HTR-8/SVneo (cell line): ENCODE data around the gene PET100.

ENCODE experiments used
- DNase-seq: peaks from one replicate; pipeline ENCODE4 v3.0.0; 2011; ENCODE audit warnings: low spot score, mixed read lengths; ENCODE audit not compliant: insufficient read length
- FAIRE-seq: peaks from 2 replicates; lab custom pipeline; 2011; peaks lifted over from hg19 to GRCh38; lab: Jason Lieb, UNC

PET100 gene, protein sequence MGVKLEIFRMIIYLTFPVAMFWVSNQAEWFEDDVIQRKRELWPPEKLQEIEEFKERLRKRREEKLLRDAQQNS

DNA sequence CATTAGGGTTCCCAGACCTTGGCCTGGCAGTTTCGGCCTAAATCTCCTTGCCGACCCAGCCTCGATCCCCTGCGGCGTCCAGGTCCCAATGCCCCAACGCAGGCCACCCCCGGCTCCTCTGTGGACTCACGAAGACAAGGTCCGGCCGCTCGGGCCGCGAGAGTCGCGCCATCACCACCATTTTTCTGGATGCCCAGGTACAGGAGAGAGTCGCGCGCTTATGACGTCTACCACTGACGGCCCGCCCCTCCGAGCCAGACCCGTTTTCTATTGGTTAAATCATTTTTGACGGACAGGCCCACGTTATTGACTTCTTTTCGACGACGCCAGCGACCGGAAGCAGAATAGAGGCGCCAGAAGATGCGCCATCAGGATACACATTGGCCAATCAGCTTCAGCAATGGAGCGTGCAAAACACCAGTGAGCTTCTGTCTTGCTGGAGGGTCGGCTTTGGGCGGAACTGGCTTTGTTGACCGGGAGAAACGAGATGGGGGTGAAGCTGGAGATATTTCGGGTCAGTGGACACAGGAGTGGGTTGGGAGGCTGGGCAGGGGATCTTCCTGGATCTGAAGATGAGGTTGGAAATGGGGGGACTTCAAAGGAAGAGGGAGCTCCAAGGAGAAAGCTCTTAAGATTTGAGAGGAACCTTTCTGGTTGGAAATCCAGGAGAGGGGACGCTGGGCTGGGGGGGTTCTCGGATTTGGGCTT, at the start of gene PET100, which contains the start of gene XAB2:
TSS of gene PET100 (plus strand) at position 447 of the 708 bp plus-strand sequence. CDS start at position 488, 41 bp downstream.
TSS of gene XAB2 (minus strand) at position 199 of the 708 bp plus-strand sequence. CDS start at position 181, 18 bp downstream.
- DNase-seq (peak; percentile 100), FAIRE-seq (peak; percentile 94)

DNA sequence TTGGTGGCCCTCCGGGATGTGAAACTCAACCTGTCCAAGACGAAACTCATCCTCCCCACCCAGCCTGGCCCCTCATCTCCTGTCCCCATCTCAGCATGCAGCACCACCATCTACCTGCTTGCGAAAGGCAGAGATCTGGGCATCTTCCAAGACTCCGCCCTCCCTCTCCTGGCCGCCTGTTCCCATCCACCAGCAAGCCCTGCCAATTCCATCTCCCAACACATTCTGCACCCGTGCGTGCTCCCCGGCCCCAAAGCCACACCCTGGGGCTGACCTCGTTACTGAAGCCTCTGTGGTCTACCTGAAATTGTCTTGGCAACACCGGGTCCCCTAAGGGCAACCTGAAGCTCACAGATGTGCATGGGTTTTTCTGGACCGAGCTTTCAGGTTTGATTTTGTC, 47.1 kb upstream of the PET100 start:
- no peak for DNase-seq
- no peak for FAIRE-seq

DNA sequence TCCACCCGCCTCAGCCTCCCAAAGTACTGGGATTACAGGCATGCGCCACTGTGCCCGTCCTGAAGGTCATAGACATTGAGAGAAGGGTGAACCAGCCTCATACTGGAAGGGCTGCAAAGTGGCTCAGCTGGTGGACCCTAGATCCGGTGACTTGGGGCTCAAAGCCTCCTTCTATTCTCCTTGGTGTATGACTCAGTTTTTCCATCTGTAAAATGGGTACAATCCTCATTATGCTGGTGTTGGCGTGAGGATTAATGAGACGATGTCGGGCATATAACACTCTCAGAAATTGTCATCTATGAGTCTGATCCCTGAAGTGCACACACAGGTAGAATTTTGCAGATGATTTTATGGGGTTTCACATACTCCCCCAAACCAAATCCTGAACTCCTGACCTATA, 39.8 kb upstream of the PET100 start:
- FAIRE-seq: peak; percentile 28
- no peak for DNase-seq

DNA sequence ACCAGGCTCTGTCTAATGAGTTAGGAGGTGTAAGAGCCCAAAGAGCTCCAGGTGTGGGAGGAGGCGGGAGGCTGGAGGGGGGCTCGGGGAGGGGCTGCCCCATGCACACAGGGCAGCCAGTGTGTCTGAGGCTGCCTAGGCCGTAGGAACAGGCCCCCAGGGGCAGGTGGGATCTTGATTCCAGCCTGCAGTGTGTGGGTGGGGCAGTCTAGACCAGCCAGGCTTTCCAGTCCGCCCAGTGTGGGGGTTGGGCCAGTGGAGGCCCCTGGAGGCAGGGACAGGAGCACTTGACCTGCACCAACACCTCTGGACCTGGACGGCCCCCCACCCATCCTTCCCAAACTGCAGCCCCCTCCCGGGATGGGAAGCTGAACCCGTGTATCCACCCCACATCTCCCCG, 39.3 kb upstream of the PET100 start:
- FAIRE-seq: no peak
- no peak for DNase-seq

DNA sequence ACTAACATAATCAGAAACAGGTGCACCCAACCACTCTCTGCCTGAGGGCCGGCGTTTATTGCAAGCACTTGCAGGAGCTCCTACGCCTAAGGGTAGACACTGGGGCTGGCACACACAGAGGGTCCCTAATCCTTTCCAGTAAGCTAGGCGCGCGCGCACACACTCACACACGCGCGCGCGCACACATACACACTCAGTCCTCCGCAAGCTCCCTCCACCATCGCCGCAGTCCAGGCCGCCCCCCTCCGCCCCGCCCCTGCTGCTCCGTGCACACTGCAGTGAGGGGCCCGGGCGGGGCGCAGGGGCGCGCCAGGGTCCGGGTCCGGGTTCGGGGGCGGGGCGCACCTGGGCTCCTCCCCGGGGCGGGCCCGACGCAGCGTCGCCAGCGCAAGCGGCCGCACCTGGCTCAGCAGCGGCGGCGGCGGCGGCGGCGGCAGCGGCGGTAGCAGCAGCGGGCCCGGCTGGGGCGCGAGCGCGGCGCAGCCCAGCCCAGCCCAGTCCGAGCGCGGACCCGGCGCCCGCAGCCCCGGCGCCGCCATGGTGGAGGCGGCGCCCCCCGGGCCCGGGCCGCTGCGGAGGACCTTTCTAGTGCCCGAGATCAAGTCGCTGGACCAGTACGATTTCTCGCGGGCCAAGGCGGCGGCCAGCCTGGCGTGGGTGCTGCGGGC, 34.0 kb upstream of the PET100 start, which contains the start of gene CAMSAP3:
TSS of gene CAMSAP3 (plus strand) at position 398 of the 668 bp plus-strand sequence. CDS start at position 538, 140 bp downstream.
- peak; percentile 71 for FAIRE-seq
- peak; percentile 53 for DNase-seq

DNA sequence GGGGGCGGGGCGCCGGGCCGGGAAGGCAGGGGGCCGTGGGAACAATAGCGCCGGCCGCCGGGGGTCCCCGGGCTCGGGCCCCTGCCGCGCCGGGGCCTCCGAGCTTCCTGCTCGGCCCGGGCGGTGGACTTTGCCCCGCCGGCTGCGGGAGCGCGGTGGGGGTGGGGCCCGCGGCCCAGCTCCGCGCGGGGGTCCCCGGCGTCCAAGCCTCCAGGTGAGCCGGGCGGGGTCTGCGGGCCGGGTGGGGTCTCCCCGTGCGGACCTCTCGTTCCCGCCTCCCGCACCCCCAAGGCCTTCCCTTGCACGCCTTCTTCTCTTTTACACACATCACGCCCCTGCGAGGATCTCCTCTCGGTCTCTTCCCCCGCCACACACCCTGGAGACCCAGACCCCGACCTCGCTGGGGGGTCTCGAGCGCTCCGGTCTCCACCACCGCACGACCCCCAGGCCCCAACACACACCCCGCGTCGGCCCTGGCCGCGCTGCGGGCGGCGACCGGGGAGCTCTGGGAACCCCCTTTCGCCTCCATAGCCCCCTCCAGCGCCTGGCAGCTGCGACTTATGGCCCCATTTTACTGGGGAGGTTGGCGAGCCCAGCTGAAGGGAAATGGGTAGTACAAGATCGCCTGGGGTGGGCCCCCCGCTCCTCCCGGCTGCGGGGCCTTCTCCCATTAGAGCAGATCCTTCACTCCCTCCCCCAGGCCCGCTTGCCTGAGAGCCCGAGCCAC, 33.2 kb upstream of the PET100 start:
- FAIRE-seq (no peak), DNase-seq (no peak)

DNA sequence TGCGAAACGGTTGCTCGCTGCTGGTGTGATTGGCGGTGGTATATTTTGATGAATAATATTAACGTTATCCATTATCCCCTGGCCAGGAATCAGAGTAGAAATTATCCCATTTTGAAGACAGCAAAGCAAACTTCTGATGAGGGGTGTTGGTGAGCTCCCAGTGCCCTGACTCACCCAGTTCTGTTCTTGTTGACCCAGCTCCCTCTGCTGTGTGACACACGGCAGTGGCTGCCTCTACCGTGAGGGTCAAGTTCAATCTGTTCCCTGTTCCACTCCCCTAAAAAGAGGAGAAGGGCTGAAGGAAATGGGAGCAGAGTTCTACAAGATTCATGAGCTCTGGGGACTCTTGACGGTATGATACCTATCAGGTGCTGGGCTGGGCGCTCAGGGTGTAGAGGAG, 31.9 kb upstream of the PET100 start:
- no peak for DNase-seq
- FAIRE-seq: no peak

DNA sequence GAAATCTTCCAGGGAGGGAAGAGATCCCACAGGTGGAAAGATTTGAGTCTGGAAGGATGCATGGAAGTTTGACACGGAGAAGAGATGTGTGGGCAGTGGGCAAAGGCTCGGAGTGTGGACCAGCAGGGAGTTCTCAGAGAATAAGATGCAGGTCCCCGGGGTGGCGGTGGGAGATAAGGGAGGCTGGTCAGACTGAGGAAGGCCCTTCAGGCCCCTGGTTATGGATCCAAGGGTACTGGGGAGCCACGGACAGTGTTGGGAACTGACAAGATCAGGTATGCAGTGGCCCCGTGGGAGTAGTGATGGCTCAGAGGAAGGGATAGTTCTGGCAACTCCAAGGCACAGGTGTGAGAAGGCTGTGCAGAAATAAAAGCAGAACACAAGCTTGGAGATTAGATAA, 31.4 kb upstream of the PET100 start:
- no peak for DNase-seq
- FAIRE-seq: no peak

DNA sequence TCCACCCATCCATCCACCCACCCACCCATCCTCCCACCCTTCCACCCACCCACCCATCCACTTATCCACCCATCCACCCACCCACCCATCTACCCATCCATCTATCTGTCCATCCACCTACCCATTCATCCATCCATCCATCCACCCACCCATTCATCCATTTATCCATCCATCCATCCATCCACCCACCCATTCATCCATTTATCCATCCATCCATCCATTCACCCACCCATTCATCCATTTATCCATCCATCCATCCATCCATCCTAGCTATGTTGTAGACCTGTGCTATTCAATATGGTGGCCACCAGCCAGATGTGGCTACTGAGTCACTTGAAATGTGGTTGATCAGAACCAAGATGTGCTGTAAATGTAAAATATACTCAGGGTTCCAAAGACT, 28.9 kb upstream of the PET100 start:
- FAIRE-seq: no peak

DNA sequence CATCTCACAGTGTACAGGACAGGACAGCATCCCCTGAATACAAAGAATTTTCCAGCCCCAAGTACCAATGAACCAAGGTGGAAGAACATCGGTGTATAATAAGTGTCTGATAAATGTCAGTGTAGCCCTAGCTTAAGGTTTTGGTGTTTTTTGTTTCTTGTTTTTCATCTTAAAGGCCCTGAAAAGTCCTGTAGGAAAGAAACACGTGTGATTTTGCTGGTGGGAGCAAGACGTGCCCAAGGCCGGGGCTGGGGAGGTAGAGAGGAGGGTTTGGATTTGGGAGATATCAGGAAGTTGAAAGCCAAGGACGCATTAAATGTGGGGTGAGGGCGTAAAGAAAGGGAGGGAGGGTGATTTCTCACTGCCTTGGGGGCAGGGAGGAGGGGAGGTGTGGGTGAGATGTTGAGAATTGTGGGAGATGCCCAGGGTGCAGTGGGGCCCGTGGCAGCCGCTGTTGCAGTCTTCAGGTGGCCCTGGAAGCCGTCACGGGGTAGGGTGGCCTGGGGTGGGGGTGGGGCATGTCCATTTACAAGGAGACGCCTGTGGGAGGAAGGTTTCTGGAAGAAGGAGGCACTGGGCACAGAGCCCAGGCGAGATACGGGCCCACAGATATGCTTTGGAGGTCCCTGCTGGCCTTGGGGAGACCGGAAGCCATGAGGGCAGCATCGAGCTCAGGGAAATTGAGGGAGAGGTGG, 27.2 kb upstream of the PET100 start:
- no peak for FAIRE-seq
- DNase-seq: no peak

More for the DNA sequence above, 28.9 kb upstream of the PET100 start:
- DNase-seq: no peak

DNA sequence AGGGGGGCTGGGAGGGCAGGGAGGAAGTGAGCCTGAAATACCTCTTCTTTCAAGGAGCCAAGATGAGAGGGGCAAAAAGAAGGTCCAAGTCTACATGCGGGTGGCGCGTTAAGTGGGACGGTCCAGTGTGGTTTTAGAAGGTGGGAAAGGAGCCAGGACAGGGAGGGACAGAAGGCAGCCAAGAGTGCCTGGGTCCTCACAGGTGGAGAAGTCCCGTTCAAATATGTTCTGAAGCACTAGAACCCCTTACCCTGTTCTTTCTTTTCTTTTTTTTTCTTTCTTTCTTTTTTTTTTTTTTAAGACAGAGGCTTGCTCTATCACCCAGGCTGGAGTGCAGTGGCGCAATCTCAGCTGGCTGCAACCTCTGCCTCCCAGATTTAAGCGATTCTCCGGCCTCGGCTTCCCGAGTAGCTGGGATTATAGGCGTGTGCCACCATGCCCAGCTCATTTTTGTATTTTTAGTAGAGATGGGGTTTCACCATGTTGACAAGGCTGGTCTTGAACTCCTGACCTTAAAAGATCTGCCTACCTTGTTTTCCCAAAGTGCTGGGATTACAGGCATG, 26.6 kb upstream of the PET100 start:
- DNase-seq: no peak
- no peak for FAIRE-seq

DNA sequence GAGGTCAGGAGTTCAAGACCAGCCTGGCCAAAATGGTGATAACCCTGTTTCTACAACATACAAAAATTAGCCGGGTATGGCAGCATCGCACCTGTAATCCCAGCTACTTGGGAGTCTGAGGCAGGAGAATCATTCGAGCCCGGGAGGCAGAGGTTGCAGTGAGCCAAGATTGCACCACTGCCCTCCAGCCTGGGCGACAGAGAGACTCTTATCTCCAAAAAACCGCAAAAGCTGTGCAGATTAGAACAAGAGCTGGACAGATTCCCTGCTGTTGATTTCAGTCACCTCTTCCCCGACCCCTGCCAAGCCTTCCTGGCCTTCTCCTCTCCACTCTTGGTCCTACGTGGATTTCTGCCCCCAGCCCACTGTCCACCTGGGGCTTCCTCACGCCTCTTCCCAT, 25.7 kb upstream of the PET100 start:
- DNase-seq: no peak
- FAIRE-seq: no peak

DNA sequence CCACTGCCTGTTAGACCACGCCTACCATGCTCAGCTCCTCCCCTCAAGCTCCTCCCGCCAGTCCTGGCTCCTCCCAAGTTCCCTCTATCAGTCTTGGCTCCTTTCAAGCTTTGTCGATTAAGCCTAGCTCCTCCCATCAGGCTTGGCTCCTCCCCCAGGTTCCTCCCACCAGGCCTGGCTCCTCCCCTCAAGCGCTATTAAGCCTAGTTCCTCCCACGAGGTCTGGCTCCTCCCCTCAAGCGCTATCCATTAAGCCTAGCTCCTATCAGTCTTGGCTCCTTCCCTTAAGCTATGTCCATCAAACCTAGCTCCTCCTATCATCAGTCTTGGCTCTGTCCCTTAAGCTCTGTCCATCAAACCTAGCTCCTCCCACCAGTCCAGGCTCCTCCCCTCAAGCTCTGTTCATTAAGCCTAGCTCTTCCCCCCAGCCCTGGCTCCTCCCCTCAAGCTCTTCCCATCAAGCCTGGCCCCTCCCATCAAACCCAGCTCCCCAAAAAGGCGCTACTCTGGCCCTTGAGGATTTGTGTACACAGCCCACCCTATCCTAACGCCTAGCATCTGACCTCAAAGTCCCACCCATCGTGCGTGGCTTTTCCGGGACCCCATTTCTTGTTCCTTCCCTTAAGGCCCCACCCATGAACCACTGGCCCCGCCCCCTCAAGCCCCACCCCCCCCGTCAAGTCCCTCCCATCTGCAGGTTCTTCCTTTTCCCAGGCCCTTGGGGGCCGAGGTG, 23.9 kb upstream of the PET100 start:
- no peak for DNase-seq

DNA sequence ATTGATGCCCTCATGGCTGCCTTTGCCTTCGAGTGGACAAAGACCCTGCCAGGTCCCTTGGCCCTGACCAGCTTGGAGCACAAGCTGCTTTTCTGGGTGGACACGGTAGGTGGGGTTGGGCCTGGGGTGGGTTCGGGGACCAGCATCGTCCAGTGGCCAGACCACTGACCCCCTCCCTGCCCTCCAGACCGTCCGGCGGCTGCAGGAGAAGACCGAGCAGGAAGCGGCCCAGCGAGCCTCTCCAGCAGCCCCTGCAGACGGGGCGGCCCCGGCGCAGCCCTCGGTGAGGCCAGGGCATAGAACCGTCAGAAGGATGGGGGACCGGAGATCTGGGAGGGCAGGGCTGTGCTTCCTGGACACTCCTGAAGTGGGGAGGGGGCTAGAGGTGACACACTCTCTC, 23.3 kb upstream of the PET100 start:
- FAIRE-seq (no peak), DNase-seq (no peak)

More for the DNA sequence above, 23.9 kb upstream of the PET100 start:
- no peak for FAIRE-seq

DNA sequence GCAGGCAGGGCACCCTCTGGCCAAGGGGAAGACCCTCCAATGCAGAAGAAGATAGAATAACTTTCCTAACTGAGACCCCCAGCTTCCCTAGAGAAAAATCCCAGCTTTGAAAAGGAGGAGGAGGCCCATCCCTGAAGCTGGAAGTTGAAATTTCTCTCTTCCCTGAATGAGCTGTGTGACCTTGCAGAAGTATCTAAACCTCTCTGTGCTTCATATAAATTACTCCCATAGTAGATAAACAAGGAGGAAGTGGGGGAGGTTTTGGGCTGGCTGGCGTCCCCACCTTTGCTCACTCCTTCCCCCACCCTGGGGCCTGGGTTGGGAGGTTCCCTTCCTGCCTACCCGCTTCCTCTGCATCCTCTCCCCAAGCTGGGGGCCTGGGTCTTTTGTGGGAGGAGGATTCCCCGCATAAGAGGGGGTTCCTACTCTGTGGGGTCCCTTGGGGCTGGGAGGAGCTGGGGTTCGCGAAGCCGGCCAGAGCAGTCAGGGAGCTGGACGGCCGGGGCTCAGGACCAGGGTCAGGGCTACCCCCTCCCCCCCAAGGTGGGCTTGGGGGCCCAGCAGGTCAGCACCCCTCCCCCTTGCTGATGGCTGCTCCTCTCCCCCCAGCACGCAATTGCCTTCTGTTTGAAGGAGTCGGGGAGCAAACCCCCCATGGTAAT, 22.2 kb upstream of the PET100 start:
- no peak for DNase-seq
- FAIRE-seq: no peak

DNA sequence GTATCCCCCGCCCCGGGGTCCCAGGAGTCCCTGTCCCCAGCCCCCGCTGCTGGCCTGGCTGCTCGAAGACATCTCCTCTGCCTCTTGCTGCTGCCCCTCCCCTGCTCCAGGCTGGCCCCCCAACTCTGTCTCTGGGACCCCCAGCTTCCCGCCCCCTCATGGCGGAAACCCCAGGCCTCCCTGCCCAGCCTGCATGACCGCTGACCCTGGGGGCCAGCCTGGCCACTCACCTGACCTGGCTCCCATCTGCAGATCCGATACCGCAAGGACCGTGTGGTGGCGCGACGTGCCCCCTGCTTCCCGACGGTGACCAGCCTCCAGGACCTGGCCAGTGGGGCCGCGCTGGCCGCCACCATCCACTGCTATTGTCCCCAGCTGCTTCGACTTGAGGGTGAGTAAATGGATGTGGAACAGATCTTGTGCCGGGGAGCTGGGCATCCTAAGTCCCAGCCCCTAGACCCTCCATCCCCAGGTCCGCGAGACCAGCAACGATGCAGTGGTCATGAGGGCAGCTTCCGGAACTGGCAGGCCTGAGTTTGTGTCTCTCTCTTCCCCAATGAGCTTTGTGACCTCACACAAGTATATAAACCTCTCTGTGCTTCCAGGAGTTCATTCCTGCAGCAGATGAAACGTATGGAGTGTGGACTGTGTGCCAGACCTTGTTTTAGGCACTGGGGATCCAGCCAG, 21.6 kb upstream of the PET100 start:
- FAIRE-seq: no peak

DNA sequence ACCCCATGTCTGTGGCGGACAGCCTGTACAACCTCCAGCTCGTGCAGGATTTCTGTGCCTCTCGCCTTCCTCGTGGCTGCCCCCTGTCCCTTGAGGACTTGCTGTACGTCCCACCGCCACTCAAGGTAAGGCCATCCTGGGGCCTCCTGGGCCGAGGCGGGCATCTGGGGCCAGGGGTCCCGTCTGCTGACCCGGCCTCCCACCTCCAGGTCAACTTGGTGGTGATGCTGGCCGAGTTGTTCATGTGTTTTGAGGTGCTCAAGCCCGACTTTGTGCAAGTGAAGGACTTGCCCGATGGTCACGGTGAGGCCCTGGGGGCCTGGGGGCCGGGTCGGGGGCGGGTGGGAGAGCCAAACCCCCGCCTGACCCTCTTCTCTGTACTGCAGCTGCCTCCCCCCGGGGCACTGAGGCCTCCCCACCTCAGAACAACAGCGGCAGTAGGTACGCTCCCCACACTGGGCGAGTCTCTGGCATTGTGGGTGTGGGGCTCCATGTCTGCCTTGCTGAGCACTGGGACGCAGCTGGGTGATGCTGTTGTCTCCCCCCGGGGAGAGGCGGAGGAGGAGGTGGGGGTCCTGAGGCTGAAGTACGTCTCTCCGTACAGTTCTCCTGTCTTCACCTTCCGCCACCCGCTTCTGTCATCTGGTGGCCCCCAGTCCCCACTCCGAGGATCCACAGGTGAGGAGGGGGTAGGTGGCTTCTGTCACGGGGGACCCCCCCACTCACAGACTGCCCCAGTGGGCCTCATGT, 18.9 kb upstream of the PET100 start:
- FAIRE-seq (no peak), DNase-seq (no peak)

More for the DNA sequence above, 21.6 kb upstream of the PET100 start:
- no peak for DNase-seq
